HG02798 (cell line): Measurements from ENCODE around the gene TMEM252.

ENCODE experiments used
- ATAC-seq: cut with Tn5 transposase; IDR thresholded peaks from one replicate; pipeline ENCODE4 v1.9.1; 2021; ENCODE audit warnings: mild to moderate bottlenecking; ENCODE audit not compliant: unreplicated experiment, poor library complexity

TMEM252 gene

DNA sequence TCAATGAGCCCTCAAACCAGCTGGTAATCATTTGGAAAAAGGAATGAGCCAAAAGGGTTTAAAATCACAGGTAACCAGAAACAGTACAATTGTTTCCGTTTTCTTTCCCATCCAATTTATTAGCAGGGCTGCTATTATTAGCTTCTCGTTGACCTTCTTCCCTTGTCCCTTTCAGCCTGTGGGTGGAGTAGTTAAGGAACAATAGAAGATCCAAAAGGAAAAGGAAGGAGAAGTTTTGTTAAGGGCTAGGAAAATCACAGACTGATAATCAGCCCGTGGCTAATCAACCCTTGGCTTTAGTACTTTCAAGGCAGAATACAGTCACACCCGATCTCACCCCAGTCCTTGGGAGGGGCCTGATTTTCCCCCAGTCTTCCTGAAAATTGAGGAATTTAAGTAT lies 38.4 kb downstream of the TMEM252 start:
- ATAC-seq: no peak

GRCh38 chr9:68500457-68501381 lies 40.0 kb downstream of the TMEM252 start:
- ATAC-seq: no peak

DNA sequence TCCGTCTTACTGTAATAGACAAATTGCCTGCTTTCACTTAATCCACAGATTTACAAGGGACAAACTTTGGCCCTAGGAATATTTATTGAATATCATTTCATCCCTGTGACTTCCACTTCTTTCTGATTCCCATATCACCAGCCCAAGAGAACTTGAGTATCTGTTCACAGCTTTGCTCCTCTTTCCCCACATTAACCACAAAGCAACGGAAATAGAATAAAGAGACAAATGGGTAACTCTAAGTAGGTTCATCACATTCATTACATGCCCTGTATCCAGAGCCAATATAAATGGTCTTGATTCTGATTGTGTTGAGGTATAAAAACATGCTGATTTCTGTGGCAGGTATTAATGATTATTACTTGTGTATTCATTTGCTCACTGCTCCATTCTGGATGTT lies 41.9 kb downstream of the TMEM252 start:
- no peak for ATAC-seq

GRCh38 chr9:68497629-68498028 lies 43.1 kb downstream of the TMEM252 start:
- ATAC-seq: no peak

GRCh38 chr9:68496356-68496755 lies 44.3 kb downstream of the TMEM252 start:
- no peak for ATAC-seq

DNA sequence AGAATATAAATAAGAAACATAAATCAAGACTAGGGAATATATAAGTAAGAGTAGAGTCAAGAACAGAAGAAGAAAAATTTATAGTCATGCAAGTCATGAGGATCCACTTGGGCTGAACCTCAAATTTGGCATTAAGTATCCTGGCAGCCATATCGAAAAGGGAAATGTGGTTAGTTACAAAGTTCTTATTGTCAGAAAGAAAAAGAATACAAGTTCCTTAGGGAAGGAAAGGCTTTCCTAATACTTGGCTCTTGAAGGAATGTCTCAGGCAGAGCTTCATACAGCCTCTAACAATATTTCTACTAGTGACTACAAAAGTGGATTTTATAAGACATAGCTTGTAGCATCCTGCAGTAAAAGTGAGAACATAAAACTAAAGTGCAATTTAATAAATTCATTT lies 45.4 kb downstream of the TMEM252 start:
- ATAC-seq: no peak

DNA sequence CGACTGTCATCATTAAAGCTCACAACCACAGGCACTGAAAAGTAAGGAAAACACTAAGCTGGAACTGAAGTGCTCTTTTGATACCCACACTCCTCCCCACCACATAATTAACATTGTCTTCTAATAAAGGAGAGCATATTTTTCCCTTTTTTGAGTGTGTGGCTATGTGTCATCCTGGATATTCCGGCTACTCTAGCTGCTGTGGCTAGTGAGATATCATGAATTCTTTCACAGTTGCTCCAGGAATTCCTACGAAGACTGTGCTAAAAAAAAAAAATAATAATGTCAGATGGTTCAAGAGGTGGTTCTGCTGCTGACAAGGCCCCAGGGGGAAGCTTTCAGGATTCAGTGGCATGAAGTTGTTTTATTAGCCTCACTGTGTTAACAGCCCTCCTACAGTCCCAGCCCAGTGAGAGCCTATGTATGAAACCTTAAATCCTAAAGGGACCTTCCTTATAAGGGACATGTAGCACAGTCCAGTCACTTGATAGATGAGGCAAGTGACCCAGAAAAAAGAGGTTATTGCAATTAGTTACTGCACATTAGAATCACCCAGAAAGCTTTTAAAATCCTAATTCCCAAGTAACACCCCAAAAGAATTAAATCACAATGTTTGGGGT lies 46.6 kb downstream of the TMEM252 start:
- no peak for ATAC-seq

DNA sequence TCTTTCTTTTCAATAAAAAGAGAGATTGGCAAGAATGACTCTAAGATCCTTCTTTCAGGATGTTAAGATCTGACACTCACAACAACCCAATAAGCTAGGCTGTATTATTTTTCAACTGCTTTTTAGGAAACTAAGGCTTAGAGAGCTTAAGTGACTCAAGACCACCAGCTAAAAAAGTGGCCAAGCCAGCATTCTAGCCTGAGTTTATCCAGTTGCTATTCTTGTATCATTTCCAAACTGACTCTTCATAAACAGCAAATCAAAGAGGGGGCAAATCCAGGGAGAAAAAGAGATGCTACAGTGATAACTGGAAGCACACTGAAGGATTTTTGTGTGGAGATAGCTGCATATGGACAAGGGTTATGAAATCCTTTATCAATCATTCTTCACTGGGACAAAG lies 47.1 kb downstream of the TMEM252 start:
- ATAC-seq: no peak

DNA sequence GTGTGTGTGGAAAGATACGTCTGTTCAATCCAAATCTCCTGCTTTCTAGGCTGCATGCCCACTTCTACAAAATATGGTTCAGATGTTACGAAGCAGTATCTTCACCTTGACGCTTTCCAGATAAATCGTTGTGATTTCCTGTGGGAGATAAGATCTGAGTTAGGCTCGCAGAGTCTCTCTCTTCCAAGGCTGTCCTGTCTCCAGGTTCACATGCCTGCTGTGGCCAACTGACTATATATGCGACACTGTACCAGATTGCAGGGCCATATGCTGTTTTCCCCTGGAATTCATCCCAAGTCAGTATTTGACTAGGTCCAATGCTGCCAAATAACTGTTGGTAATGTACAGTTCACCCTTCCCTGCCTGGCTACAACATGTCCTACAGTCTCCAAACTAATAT lies 47.9 kb downstream of the TMEM252 start:
- ATAC-seq: no peak

- no peak for ATAC-seq
Measured at GRCh38 chr9:68489646-68490045, 51.0 kb downstream of the TMEM252 start.

DNA sequence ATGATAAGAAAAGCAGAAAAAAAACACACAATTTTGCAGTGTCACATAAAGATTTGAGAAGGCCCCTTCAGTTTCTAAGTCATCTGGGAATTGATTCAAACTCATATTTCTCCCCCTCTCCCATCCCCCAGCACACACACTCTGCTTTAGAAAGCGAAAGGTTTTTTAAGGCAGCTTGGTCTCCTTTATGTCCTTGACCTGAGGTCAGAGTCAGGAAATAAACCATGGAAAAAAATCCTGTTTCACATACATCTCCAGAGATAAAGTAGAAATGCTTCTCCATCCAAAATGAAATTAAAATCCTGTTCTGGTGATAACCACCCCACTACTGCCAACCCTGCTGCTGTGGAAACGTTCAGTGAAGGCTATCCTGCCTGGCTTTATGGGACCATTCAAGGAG lies 52.6 kb downstream of the TMEM252 start:
- no peak for ATAC-seq
